Upper lobe of left lung (tissue), 4 donors: Measurements from ENCODE around the gene WDR13.

Experiments
- POLR2AphosphoS5 ChIP-seq, 2 donors: sonication (generic); formaldehyde crosslinking; IDR thresholded peaks; one replicate each; pipeline ENCODE4 v1.5.1; 2017; ENCODE audit warnings: antibody characterized with exemption in 2 of 2
- TF ChIP-seq, protein P1 (sequence below), 6 experiments: fragments of 450-650 bp in 4 of 6; fragments of 200-600 bp in 2 of 6; sonication (generic) in 2 of 6; IDR thresholded peaks; one replicate each; pipeline ENCODE4 v1.5.1; 2016 to 2019; ENCODE audit warnings: antibody characterized with exemption in 6 of 6

DNA sequence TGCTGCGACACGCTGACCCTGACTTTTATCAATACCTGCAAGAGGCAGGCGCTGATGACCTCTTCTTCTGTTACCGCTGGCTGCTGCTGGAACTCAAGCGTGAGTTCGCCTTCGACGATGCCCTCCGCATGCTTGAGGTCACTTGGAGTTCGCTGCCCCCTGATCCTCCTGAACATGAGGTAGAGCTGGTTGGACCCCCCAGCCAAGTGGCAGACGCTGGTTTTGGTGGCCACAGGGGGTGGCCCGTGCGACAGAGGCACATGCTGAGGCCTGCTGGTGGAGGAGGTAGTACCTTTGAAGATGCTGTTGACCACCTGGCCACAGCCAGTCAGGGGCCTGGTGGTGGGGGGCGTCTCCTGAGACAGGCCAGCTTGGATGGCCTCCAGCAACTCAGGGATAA, 37.2 kb upstream of the WDR13 start:
- TF ChIP-seq, protein P1, sequence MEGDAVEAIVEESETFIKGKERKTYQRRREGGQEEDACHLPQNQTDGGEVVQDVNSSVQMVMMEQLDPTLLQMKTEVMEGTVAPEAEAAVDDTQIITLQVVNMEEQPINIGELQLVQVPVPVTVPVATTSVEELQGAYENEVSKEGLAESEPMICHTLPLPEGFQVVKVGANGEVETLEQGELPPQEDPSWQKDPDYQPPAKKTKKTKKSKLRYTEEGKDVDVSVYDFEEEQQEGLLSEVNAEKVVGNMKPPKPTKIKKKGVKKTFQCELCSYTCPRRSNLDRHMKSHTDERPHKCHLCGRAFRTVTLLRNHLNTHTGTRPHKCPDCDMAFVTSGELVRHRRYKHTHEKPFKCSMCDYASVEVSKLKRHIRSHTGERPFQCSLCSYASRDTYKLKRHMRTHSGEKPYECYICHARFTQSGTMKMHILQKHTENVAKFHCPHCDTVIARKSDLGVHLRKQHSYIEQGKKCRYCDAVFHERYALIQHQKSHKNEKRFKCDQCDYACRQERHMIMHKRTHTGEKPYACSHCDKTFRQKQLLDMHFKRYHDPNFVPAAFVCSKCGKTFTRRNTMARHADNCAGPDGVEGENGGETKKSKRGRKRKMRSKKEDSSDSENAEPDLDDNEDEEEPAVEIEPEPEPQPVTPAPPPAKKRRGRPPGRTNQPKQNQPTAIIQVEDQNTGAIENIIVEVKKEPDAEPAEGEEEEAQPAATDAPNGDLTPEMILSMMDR (IDR thresholded peaks at IDR 0.05) = no peak
- TF ChIP-seq POLR2AphosphoS5 (IDR thresholded peaks at IDR 0.05) = no peak
